HepG2 (cell line): ENCODE measurements around the gene TMEM47. TPM values are rescaled to one million over a fixed set of nuclear protein-coding genes. Genes with fewer than 3 reads are reported as not detected.

ENCODE experiments used
- ATAC-seq: fragments of 200-7000 bp; cut with Tn5 transposase; 3 replicates; pipeline ENCODE4 v1.9.1; 2020; ENCODE audit warnings: mild to moderate bottlenecking, moderate library complexity
- BruUV-seq: library from RNA; stranded (reverse); fragments of 400-500 nt; replicated peaks from 2 replicates; lab custom pipeline; 2021; lab: Mats Ljungman, UMichigan
- CTCF ChIA-PET: fragments of 300-600 bp; formaldehyde crosslinking; extraction: SDS; loops from one replicate; lab custom pipeline; 2021; ENCODE audit warnings: low total read pairs, inconsistent platforms, low intra/inter-chr PET ratio; lab: Yijun Ruan, JAX
- POLR2A ChIA-PET: fragments of 350-600 bp; sonication (Branson Sonifier 250); formaldehyde crosslinking; loops from one replicate; lab custom pipeline; 2020; ENCODE audit warnings: antibody characterized with exemption, inconsistent platforms; lab: Yijun Ruan, JAX
- DNase-seq: peaks from one replicate; pipeline ENCODE4 v3.0.0-alpha.2; 2015; ENCODE audit warnings: low spot score
- FAIRE-seq: peaks from 3 replicates; lab custom pipeline; 2011; peaks lifted over from hg19 to GRCh38; lab: Jason Lieb, UNC
- H2AFZ ChIP-seq: one replicate; pipeline ENCODE4 v1.6.1; 2011; ENCODE audit warnings: low read length, inconsistent platforms
- H3K27ac ChIP-seq: fragments of 300-600 bp; 3 replicates; pipeline ENCODE4 v1.8.0; 2011; ENCODE audit warnings: mixed run types, mild to moderate bottlenecking, mixed read lengths, low read length, inconsistent platforms; ENCODE audit not compliant: insufficient read depth; ENCODE audit errors: extremely low read length
- H3K27me3 ChIP-seq, 2 experiments: fragments of 200-600 bp in 1 of 2; 2 replicates in 1 of 2; 3 replicates in 1 of 2; pipeline versions ENCODE4 v1.6.0 to v1.8.0; 2011; ENCODE audit warnings: low read length in 2 of 2, mild to moderate bottlenecking in 2 of 2, moderate library complexity in 2 of 2, inconsistent platforms in 1 of 2; ENCODE audit not compliant: insufficient read depth in 2 of 2, control insufficient read depth in 1 of 2
- H3K36me3 ChIP-seq, 2 experiments: fragments of 200-600 bp in 1 of 2; replicated peaks in 1 of 2; 2 replicates in 1 of 2; 3 replicates in 1 of 2; pipeline versions ENCODE4 v1.5.1 to v1.8.0; 2011; ENCODE audit warnings: low read length in 2 of 2, inconsistent platforms in 1 of 2; ENCODE audit not compliant: insufficient read depth in 2 of 2, control insufficient read depth in 1 of 2
- H3K4me1 ChIP-seq: 2 replicates; pipeline ENCODE4 v1.5.1; 2012; ENCODE audit warnings: low read length, inconsistent platforms; ENCODE audit not compliant: insufficient read depth
- H3K4me2 ChIP-seq: 2 replicates; pipeline ENCODE4 v1.6.0; 2011; ENCODE audit warnings: low read depth, low read length, inconsistent platforms
- H3K4me3 ChIP-seq, 3 experiments: fragments of 200-600 bp in 1 of 3; sonication (generic), shearing (Covaris generic) in 1 of 3; replicated peaks in 1 of 3; 2 replicates each; pipeline ENCODE4 v1.5.1; 2011 to 2016; ENCODE audit warnings: low read length in 3 of 3, inconsistent platforms in 2 of 3, low read depth in 2 of 3, mild to moderate bottlenecking in 2 of 3, control low read depth in 1 of 3, mixed read lengths in 1 of 3; ENCODE audit not compliant: insufficient read depth in 1 of 3
- H3K79me2 ChIP-seq: one replicate; pipeline ENCODE4 v1.6.1; 2011; ENCODE audit warnings: low read length, inconsistent platforms; ENCODE audit not compliant: insufficient read depth
- H3K9ac ChIP-seq: 2 replicates; pipeline ENCODE4 v1.6.0; 2011; ENCODE audit warnings: mild to moderate bottlenecking, low read depth, low read length, inconsistent platforms; ENCODE audit not compliant: insufficient read depth
- H3K9me3 ChIP-seq: 2 replicates; pipeline ENCODE4 v1.5.1; 2012; ENCODE audit warnings: mild to moderate bottlenecking, low read length
- H4K20me1 ChIP-seq: 2 replicates; pipeline ENCODE4 v1.6.0; 2011; ENCODE audit warnings: inconsistent platforms, mild to moderate bottlenecking, low read length, moderate library complexity; ENCODE audit not compliant: insufficient read depth
- ARID4A ChIP-seq: sonication (generic); formaldehyde crosslinking; IDR thresholded peaks from 2 replicates; pipeline ENCODE4 v1.5.0; 2020; ENCODE audit warnings: mild to moderate bottlenecking, missing genetic modification reagents, borderline replicate concordance
- FOXO4 ChIP-seq: sonication (generic); formaldehyde crosslinking; conservative IDR thresholded peaks from 2 replicates; pipeline ENCODE4 v1.8.1; 2023; ENCODE audit warnings: missing genetic modification reagents
- RNF2 ChIP-seq: fragments of 450-650 bp; conservative IDR thresholded peaks from 2 replicates; pipeline ENCODE4 v1.6.1; 2016; ENCODE audit warnings: low read depth
- SP5 ChIP-seq: IDR thresholded peaks from 2 replicates; pipeline ENCODE4 v1.6.1; 2016; ENCODE audit warnings: low read depth, borderline replicate concordance
- THRA ChIP-seq: sonication (generic); formaldehyde crosslinking; IDR thresholded peaks from 2 replicates; pipeline ENCODE4 v1.4.0; 2020; ENCODE audit warnings: missing genetic modification reagents, borderline replicate concordance
- USF2 ChIP-seq, 2 experiments: sonication (generic) in 1 of 2; formaldehyde crosslinking in 1 of 2; IDR thresholded peaks; 2 replicates each; pipeline versions ENCODE4 v1.5.1 to v1.6.1; 2011 to 2020; ENCODE audit warnings: borderline replicate concordance in 1 of 2, low read depth in 1 of 2, low read length in 1 of 2, mild to moderate bottlenecking in 1 of 2, missing genetic modification reagents in 1 of 2, moderate library complexity in 1 of 2
- WIZ ChIP-seq: sonication (generic); formaldehyde crosslinking; IDR thresholded peaks from 2 replicates; pipeline ENCODE4 v1.5.1; 2020; ENCODE audit warnings: mild to moderate bottlenecking, missing genetic modification reagents
- ZNF101 ChIP-seq: sonication (generic); formaldehyde crosslinking; IDR thresholded peaks from 2 replicates; pipeline ENCODE4 v1.4.0; 2020; ENCODE audit warnings: mild to moderate bottlenecking, low read depth, missing genetic modification reagents, borderline replicate concordance
- WGBS: methylation state at CpG from one replicate; pipeline ENCODE4 v1.1.6; 2017; ENCODE audit warnings: low lambda C conversion rate; 5-methylcytosine and 5-hydroxymethylcytosine counted together
- in situ Hi-C: cut with HindIII; loops from 2 replicates; pipeline ENCODE4 v1.10.0; 2017; ENCODE audit warnings: low pct_unique_long_range_greater_than_20kb; ENCODE audit not compliant: extremely low pct_ligation_motif_present
- intact Hi-C: fragments of 100-400 bp; cut with micrococcal nuclease; formaldehyde crosslinking; loops from one replicate; pipeline ENCODE4 v1.10.0; 2022; ENCODE audit not compliant: unreplicated experiment
- polyA plus RNA-seq, 8 experiments: library from polyadenylated mRNA; depleted of rRNA in 3 of 8; stranded (reverse) in 7 of 8; unstranded in 1 of 8; fragments of >200 nt; fragmentation: Illumina TruSeq in 4 of 8; extraction: Trizol in 4 of 8; gene quantifications; 2 replicates each; pipeline versions ENCODE4 v1.2.1 to v1.2.3, GENCODE V29; 2011 to 2016; ENCODE audit warnings: low read depth in 4 of 8, missing spikeins in 1 of 8, mixed read lengths in 1 of 8; ENCODE audit not compliant: insufficient read depth in 1 of 8
- total RNA-seq, 5 experiments: library from RNA; depleted of rRNA; stranded (reverse); fragments of >200 nt; fragmentation: Illumina TruSeq; extraction: Trizol; gene quantifications; 2 replicates each; pipeline ENCODE4 v1.2.3, GENCODE V29; 2016; ENCODE audit warnings: low read depth in 1 of 5
- TF ChIP-seq, protein P1 (sequence below): fragments of 450-650 bp; IDR thresholded peaks from 2 replicates; pipeline ENCODE4 v1.6.1; 2017

TMEM47 gene
- total and polyA plus RNA-seq, 2 of the 13 experiments (the other 11 are each of a cell fraction or from before 2014, with no cell fraction given): not detected

DNA sequence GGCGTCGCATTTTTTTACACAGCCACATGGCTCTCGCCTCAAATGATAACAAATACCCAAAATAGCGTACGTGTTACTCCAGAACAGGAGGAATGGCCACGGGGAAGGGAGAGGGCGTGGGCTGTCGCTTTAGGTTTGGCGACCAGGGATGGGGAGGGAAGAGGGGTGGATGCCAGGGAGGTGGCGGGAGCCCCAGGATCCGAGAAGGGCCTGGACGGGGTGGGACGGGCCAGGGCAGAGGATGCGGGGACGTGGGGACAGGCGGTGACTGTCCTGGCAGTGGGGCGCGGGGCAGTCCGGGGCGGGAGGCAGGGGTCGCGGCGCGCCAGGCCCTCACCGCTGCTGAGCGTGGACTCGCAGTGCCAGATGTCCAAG is 631 bp downstream of the TMEM47 start (continued):
- TF ChIP-seq SP5 (CRISPR knock-in tag) (no peak), RNF2 (no peak), ZNF101 (no peak), USF2 (IDR thresholded peaks at IDR 0.05; ENCODE audit: low read depth, low read length) (no peak), USF2 (CRISPR knock-in tag; IDR thresholded peaks at IDR 0.05; ENCODE audit: borderline replicate concordance) (no peak), FOXO4 (CRISPR knock-in tag) (no peak)

- ChIA-PET CTCF (no interaction called here), POLR2A (no interaction called here)
- H4K20me1 ChIP-seq: no peaks in the 10 kb centered on the region
- no peaks in the 10 kb centered on the region for H3K4me1 ChIP-seq
- H3K79me2 ChIP-seq: no peaks in the 10 kb centered on the region
- no peak for ATAC-seq
- no peak overlapping the region for H3K27ac ChIP-seq
- DNase-seq: no peak
- H3K27me3 ChIP-seq: no peaks in the 10 kb centered on the region
- intact Hi-C loops: no loop called here
- no peak overlapping the region for H2AFZ ChIP-seq
- no TSS peak for BruUV-seq
- in situ Hi-C loops: no loop called here
- no peak overlapping the region for H3K4me3 ChIP-seq
- H3K9me3 ChIP-seq: no peaks in the 10 kb centered on the region
- H3K36me3 ChIP-seq: no peaks in the 10 kb centered on the region
- no peak for FAIRE-seq
- no peak overlapping the region for H3K4me2 ChIP-seq
- WGBS: 39% methylated on average over 25 of the region's 25 CpGs
- no peak overlapping the region for H3K9ac ChIP-seq
- TF ChIP-seq, protein P1, sequence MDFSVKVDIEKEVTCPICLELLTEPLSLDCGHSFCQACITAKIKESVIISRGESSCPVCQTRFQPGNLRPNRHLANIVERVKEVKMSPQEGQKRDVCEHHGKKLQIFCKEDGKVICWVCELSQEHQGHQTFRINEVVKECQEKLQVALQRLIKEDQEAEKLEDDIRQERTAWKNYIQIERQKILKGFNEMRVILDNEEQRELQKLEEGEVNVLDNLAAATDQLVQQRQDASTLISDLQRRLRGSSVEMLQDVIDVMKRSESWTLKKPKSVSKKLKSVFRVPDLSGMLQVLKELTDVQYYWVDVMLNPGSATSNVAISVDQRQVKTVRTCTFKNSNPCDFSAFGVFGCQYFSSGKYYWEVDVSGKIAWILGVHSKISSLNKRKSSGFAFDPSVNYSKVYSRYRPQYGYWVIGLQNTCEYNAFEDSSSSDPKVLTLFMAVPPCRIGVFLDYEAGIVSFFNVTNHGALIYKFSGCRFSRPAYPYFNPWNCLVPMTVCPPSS: no peak
- TF ChIP-seq THRA (CRISPR knock-in tag) (no peak), ARID4A (CRISPR knock-in tag) (no peak), WIZ (CRISPR knock-in tag) (no peak)
Observed at GRCh38 chrX:34655501-34656455, 1.3 kb downstream of the TMEM47 start.
